WTC11 (cell line): ENCODE measurements around the gene MEIG1. TPM values are rescaled to one million over a fixed set of nuclear protein-coding genes. Genes with fewer than 3 reads are reported as not detected.

ENCODE experiments used
- ATAC-seq: fragments of 200-7000 bp; cut with Tn5 transposase; 2 replicates; pipeline ENCODE4 v1.10.0; 2021; ENCODE audit warnings: mild to moderate bottlenecking, moderate library complexity
- CTCF ChIA-PET: fragments of 300-600 bp; sonication (Branson Sonifier 250); formaldehyde crosslinking; loops from one replicate; lab custom pipeline; 2021; ENCODE audit warnings: antibody characterized with exemption; lab: Charles Lee
- POLR2A ChIA-PET: fragments of 350-600 bp; sonication (Branson Sonifier 250); formaldehyde crosslinking; loops from one replicate; lab custom pipeline; 2021; ENCODE audit warnings: antibody characterized with exemption; lab: Charles Lee
- DNase-seq: peaks from one replicate; pipeline ENCODE4 v3.0.0; 2021; ENCODE audit warnings: low spot score
- H3K27ac Mint-ChIP-seq: 2 replicates; pipeline ENCODE4 v1.8.0; 2021; ENCODE audit warnings: mixed read lengths
- H3K27me3 Mint-ChIP-seq: 2 replicates; pipeline ENCODE4 v1.8.0; 2021; ENCODE audit warnings: low read depth, mild to moderate bottlenecking, moderate library complexity, mixed read lengths
- H3K36me3 Mint-ChIP-seq: 2 replicates; pipeline ENCODE4 v1.8.0; 2021; ENCODE audit warnings: mixed read lengths
- H3K4me1 Mint-ChIP-seq: 2 replicates; pipeline ENCODE4 v1.8.0; 2022; ENCODE audit warnings: mixed read lengths
- H3K4me3 Mint-ChIP-seq: 2 replicates; pipeline ENCODE4 v1.8.0; 2021; ENCODE audit warnings: mild to moderate bottlenecking, moderate library complexity, mixed read lengths
- H3K9me3 Mint-ChIP-seq: 2 replicates; pipeline ENCODE4 v1.8.0; 2021; ENCODE audit warnings: mixed read lengths
- ELF4 ChIP-seq: sonication (generic); formaldehyde crosslinking; IDR thresholded peaks from 2 replicates; pipeline ENCODE4 v1.8.1; 2022; ENCODE audit warnings: low read depth, mild to moderate bottlenecking, moderate library complexity, missing genetic modification reagents
- NFATC4 ChIP-seq: fragments of 250-450 bp; sonication (Bioruptor Pico); IDR thresholded peaks from 2 replicates; pipeline ENCODE4 v1.9.0; 2021; ENCODE audit warnings: mild to moderate bottlenecking
- SMAD3 ChIP-seq: sonication (generic); formaldehyde crosslinking; IDR thresholded peaks from 2 replicates; pipeline ENCODE4 v1.8.0; 2022; ENCODE audit warnings: missing genetic modification reagents, mild to moderate bottlenecking, borderline replicate concordance
- SP1 ChIP-seq: sonication (generic); formaldehyde crosslinking; conservative IDR thresholded peaks from 2 replicates; pipeline ENCODE4 v1.8.1; 2022; ENCODE audit warnings: missing genetic modification reagents
- TP53 ChIP-seq: sonication (generic); formaldehyde crosslinking; IDR thresholded peaks from 2 replicates; pipeline ENCODE4 v1.8.1; 2023; ENCODE audit warnings: mild to moderate bottlenecking, missing genetic modification reagents
- ZNF396 ChIP-seq: fragments of 250-450 bp; sonication (Bioruptor Pico); IDR thresholded peaks from 2 replicates; pipeline ENCODE4 v1.8.0; 2021; ENCODE audit warnings: mild to moderate bottlenecking, moderate library complexity, borderline replicate concordance
- ZNF671 ChIP-seq: fragments of 250-450 bp; sonication (Bioruptor Pico); IDR thresholded peaks from 2 replicates; pipeline ENCODE4 v1.8.0; 2021; ENCODE audit warnings: mild to moderate bottlenecking
- total RNA-seq: library from RNA; stranded (reverse); gene quantifications from 3 replicates; pipeline ENCODE4 v1.2.3, GENCODE V29; 2021
- TF ChIP-seq, protein P1 (sequence below): sonication (generic); formaldehyde crosslinking; IDR thresholded peaks from 2 replicates; pipeline ENCODE4 v1.8.1; 2022; ENCODE audit warnings: mild to moderate bottlenecking, missing genetic modification reagents, moderate library complexity, borderline replicate concordance
- TF ChIP-seq, protein P2 (sequence below): fragments of 200-600 bp; IDR thresholded peaks from 2 replicates; pipeline ENCODE4 v1.8.0; 2022; ENCODE audit warnings: antibody characterized with exemption
- TF ChIP-seq, protein P3 (sequence below): fragments of 250-450 bp; sonication (Bioruptor Pico); IDR thresholded peaks from 2 replicates; pipeline ENCODE4 v1.9.0; 2021; ENCODE audit warnings: mild to moderate bottlenecking, borderline replicate concordance
- TF ChIP-seq, protein P4 (sequence below): sonication (generic); formaldehyde crosslinking; IDR thresholded peaks from 2 replicates; pipeline ENCODE4 v1.8.1; 2023; ENCODE audit warnings: mild to moderate bottlenecking, missing genetic modification reagents, moderate library complexity
- TF ChIP-seq, protein P5 (sequence below): fragments of 250-450 bp; sonication (Bioruptor Pico); IDR thresholded peaks from 2 replicates; pipeline ENCODE4 v1.9.0; 2021; ENCODE audit warnings: mild to moderate bottlenecking
- TF ChIP-seq, protein P6 (sequence below): sonication (generic); formaldehyde crosslinking; IDR thresholded peaks from 2 replicates; pipeline ENCODE4 v1.8.0; 2022; ENCODE audit warnings: mild to moderate bottlenecking, missing genetic modification reagents
- TF ChIP-seq, protein P7 (sequence below): sonication (generic); formaldehyde crosslinking; IDR thresholded peaks from 2 replicates; pipeline ENCODE4 v1.8.1; 2023; ENCODE audit warnings: mild to moderate bottlenecking, missing genetic modification reagents, borderline replicate concordance
- TF ChIP-seq, protein P8 (sequence below): sonication (generic); formaldehyde crosslinking; IDR thresholded peaks from 2 replicates; pipeline ENCODE4 v1.8.1; 2023; ENCODE audit warnings: mild to moderate bottlenecking, missing genetic modification reagents

Gene MEIG1
- total RNA-seq, 1 experiment from 2014 or later, result not detected

DNA sequence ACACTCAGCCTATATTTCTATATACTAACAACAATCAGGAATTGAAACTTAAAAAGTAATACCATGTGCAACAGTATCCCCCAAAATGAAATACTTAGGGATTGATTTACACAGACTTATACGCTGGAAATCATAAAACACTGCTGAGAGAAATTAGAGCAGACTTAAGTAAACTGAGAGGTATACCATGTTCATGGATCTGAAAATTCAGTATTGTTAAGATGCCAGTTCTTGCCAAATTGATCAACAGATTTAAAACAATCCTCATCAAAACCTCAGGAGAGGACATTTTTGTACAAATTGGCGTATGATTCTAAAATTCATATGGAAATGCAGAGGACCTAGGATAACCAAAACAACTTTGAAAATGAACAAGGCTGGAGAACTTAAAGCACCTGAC is 42.6 kb upstream of the MEIG1 start (continued):
- TF ChIP-seq, protein P1, sequence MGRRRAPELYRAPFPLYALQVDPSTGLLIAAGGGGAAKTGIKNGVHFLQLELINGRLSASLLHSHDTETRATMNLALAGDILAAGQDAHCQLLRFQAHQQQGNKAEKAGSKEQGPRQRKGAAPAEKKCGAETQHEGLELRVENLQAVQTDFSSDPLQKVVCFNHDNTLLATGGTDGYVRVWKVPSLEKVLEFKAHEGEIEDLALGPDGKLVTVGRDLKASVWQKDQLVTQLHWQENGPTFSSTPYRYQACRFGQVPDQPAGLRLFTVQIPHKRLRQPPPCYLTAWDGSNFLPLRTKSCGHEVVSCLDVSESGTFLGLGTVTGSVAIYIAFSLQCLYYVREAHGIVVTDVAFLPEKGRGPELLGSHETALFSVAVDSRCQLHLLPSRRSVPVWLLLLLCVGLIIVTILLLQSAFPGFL (CRISPR knock-in tag), result no peak
- TF ChIP-seq ZNF396 (no peak), SP1 (CRISPR knock-in tag) (no peak)
- TF ChIP-seq, protein P2, sequence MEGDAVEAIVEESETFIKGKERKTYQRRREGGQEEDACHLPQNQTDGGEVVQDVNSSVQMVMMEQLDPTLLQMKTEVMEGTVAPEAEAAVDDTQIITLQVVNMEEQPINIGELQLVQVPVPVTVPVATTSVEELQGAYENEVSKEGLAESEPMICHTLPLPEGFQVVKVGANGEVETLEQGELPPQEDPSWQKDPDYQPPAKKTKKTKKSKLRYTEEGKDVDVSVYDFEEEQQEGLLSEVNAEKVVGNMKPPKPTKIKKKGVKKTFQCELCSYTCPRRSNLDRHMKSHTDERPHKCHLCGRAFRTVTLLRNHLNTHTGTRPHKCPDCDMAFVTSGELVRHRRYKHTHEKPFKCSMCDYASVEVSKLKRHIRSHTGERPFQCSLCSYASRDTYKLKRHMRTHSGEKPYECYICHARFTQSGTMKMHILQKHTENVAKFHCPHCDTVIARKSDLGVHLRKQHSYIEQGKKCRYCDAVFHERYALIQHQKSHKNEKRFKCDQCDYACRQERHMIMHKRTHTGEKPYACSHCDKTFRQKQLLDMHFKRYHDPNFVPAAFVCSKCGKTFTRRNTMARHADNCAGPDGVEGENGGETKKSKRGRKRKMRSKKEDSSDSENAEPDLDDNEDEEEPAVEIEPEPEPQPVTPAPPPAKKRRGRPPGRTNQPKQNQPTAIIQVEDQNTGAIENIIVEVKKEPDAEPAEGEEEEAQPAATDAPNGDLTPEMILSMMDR, result no peak
- TF ChIP-seq, protein P3, sequence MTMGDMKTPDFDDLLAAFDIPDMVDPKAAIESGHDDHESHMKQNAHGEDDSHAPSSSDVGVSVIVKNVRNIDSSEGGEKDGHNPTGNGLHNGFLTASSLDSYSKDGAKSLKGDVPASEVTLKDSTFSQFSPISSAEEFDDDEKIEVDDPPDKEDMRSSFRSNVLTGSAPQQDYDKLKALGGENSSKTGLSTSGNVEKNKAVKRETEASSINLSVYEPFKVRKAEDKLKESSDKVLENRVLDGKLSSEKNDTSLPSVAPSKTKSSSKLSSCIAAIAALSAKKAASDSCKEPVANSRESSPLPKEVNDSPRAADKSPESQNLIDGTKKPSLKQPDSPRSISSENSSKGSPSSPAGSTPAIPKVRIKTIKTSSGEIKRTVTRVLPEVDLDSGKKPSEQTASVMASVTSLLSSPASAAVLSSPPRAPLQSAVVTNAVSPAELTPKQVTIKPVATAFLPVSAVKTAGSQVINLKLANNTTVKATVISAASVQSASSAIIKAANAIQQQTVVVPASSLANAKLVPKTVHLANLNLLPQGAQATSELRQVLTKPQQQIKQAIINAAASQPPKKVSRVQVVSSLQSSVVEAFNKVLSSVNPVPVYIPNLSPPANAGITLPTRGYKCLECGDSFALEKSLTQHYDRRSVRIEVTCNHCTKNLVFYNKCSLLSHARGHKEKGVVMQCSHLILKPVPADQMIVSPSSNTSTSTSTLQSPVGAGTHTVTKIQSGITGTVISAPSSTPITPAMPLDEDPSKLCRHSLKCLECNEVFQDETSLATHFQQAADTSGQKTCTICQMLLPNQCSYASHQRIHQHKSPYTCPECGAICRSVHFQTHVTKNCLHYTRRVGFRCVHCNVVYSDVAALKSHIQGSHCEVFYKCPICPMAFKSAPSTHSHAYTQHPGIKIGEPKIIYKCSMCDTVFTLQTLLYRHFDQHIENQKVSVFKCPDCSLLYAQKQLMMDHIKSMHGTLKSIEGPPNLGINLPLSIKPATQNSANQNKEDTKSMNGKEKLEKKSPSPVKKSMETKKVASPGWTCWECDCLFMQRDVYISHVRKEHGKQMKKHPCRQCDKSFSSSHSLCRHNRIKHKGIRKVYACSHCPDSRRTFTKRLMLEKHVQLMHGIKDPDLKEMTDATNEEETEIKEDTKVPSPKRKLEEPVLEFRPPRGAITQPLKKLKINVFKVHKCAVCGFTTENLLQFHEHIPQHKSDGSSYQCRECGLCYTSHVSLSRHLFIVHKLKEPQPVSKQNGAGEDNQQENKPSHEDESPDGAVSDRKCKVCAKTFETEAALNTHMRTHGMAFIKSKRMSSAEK, result no peak

DNA sequence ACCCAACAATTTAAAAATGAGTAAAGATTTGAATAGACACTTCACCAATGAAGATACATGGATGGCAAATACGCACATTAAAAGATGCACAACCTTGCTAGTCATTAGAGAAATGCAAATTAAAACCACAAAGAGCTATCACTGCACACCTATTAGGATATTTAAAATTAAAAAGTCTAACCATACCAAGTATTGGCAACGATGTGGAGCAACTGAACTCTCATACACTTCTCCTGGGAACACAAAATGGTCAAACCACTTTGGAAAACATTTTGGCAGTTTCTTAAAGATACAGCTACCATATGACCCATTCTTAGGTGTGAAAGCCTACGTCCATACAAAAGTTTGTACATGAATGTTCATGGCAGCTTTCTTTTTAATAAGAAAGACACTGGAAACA is 41.4 kb upstream of the MEIG1 start:
- H3K27ac Mint-ChIP-seq, result no peak overlapping the region
- no peak for ATAC-seq
- H3K36me3 Mint-ChIP-seq, result peaks cover 83% of the 10 kb centered on the region
- peaks cover 51% of the 10 kb centered on the region for H3K9me3 Mint-ChIP-seq
- no peaks in the 10 kb centered on the region for H3K4me1 Mint-ChIP-seq
- no peak overlapping the region for H3K4me3 Mint-ChIP-seq
- ChIA-PET CTCF (no interaction called here), POLR2A (no interaction called here)
- no peak for DNase-seq
- no peaks in the 10 kb centered on the region for H3K27me3 Mint-ChIP-seq
- TF ChIP-seq, protein P4, sequence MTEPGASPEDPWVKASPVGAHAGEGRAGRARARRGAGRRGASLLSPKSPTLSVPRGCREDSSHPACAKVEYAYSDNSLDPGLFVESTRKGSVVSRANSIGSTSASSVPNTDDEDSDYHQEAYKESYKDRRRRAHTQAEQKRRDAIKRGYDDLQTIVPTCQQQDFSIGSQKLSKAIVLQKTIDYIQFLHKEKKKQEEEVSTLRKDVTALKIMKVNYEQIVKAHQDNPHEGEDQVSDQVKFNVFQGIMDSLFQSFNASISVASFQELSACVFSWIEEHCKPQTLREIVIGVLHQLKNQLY (CRISPR knock-in tag), result no peak
- no peak for TF ChIP-seq NFATC4 (CRISPR knock-in tag)
- TF ChIP-seq SMAD3 (CRISPR knock-in tag), result no peak
- TF ChIP-seq, protein P5, sequence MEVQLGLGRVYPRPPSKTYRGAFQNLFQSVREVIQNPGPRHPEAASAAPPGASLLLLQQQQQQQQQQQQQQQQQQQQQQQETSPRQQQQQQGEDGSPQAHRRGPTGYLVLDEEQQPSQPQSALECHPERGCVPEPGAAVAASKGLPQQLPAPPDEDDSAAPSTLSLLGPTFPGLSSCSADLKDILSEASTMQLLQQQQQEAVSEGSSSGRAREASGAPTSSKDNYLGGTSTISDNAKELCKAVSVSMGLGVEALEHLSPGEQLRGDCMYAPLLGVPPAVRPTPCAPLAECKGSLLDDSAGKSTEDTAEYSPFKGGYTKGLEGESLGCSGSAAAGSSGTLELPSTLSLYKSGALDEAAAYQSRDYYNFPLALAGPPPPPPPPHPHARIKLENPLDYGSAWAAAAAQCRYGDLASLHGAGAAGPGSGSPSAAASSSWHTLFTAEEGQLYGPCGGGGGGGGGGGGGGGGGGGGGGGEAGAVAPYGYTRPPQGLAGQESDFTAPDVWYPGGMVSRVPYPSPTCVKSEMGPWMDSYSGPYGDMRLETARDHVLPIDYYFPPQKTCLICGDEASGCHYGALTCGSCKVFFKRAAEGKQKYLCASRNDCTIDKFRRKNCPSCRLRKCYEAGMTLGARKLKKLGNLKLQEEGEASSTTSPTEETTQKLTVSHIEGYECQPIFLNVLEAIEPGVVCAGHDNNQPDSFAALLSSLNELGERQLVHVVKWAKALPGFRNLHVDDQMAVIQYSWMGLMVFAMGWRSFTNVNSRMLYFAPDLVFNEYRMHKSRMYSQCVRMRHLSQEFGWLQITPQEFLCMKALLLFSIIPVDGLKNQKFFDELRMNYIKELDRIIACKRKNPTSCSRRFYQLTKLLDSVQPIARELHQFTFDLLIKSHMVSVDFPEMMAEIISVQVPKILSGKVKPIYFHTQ (CRISPR knock-in tag), result no peak
- TF ChIP-seq, protein P2, result no peak
- TF ChIP-seq, protein P6, sequence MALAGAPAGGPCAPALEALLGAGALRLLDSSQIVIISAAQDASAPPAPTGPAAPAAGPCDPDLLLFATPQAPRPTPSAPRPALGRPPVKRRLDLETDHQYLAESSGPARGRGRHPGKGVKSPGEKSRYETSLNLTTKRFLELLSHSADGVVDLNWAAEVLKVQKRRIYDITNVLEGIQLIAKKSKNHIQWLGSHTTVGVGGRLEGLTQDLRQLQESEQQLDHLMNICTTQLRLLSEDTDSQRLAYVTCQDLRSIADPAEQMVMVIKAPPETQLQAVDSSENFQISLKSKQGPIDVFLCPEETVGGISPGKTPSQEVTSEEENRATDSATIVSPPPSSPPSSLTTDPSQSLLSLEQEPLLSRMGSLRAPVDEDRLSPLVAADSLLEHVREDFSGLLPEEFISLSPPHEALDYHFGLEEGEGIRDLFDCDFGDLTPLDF (CRISPR knock-in tag), result no peak
- TF ChIP-seq, protein P7, sequence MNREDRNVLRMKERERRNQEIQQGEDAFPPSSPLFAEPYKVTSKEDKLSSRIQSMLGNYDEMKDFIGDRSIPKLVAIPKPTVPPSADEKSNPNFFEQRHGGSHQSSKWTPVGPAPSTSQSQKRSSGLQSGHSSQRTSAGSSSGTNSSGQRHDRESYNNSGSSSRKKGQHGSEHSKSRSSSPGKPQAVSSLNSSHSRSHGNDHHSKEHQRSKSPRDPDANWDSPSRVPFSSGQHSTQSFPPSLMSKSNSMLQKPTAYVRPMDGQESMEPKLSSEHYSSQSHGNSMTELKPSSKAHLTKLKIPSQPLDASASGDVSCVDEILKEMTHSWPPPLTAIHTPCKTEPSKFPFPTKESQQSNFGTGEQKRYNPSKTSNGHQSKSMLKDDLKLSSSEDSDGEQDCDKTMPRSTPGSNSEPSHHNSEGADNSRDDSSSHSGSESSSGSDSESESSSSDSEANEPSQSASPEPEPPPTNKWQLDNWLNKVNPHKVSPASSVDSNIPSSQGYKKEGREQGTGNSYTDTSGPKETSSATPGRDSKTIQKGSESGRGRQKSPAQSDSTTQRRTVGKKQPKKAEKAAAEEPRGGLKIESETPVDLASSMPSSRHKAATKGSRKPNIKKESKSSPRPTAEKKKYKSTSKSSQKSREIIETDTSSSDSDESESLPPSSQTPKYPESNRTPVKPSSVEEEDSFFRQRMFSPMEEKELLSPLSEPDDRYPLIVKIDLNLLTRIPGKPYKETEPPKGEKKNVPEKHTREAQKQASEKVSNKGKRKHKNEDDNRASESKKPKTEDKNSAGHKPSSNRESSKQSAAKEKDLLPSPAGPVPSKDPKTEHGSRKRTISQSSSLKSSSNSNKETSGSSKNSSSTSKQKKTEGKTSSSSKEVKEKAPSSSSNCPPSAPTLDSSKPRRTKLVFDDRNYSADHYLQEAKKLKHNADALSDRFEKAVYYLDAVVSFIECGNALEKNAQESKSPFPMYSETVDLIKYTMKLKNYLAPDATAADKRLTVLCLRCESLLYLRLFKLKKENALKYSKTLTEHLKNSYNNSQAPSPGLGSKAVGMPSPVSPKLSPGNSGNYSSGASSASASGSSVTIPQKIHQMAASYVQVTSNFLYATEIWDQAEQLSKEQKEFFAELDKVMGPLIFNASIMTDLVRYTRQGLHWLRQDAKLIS (CRISPR knock-in tag), result no peak
- TF ChIP-seq ELF4 (CRISPR knock-in tag), result no peak
- TF ChIP-seq ZNF671 (CRISPR knock-in tag), result no peak
- TF ChIP-seq, protein P8, sequence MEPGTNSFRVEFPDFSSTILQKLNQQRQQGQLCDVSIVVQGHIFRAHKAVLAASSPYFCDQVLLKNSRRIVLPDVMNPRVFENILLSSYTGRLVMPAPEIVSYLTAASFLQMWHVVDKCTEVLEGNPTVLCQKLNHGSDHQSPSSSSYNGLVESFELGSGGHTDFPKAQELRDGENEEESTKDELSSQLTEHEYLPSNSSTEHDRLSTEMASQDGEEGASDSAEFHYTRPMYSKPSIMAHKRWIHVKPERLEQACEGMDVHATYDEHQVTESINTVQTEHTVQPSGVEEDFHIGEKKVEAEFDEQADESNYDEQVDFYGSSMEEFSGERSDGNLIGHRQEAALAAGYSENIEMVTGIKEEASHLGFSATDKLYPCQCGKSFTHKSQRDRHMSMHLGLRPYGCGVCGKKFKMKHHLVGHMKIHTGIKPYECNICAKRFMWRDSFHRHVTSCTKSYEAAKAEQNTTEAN, result no peak
- TF ChIP-seq TP53 (CRISPR knock-in tag), result no peak
